Upper lobe of left lung (tissue), 6 donors: ENCODE data around the gene TMEM140. TPM values are rescaled to one million over a fixed set of nuclear protein-coding genes. Genes with fewer than 3 reads are reported as not detected.
"Not testable (repeated sequence)": the region's sequence is repeated elsewhere in the genome, so short reads cannot be mapped to it uniquely, and the experiment has no call there.

ENCODE experiments used
- ATAC-seq, 2 donors: fragments of 200-7000 bp; cut with Tn5 transposase; one replicate each; pipeline ENCODE4 v1.9.1; 2022; ENCODE audit warnings: mild to moderate bottlenecking in 2 of 2, moderate library complexity in 2 of 2; ENCODE audit not compliant: low FRiP score in 2 of 2
- DNase-seq, 2 donors: peaks; one replicate each; pipeline ENCODE4 v3.0.0-alpha.2; 2019 to 2020
- H3K27ac ChIP-seq, 4 donors: fragments of 200-600 bp; sonication (generic); one replicate each; pipeline ENCODE4 v1.5.1; 2016 to 2019
- H3K27me3 ChIP-seq, 4 donors: fragments of 200-600 bp; sonication (generic); one replicate each; pipeline ENCODE4 v1.5.1; 2017 to 2019
- H3K36me3 ChIP-seq, 4 donors: fragments of 200-600 bp; sonication (generic); one replicate each; pipeline ENCODE4 v1.5.1; 2016 to 2019
- H3K4me1 ChIP-seq, 4 donors: fragments of 200-600 bp; sonication (generic); one replicate each; pipeline ENCODE4 v1.5.1; 2018 to 2019
- H3K4me3 ChIP-seq, 4 donors: fragments of 200-600 bp; sonication (generic); one replicate each; pipeline ENCODE4 v1.5.1; 2017 to 2019; ENCODE audit warnings: mild to moderate bottlenecking in 2 of 4, moderate library complexity in 1 of 4
- H3K9me3 ChIP-seq, 4 donors: fragments of 200-600 bp; sonication (generic); one replicate each; pipeline ENCODE4 v1.5.1; 2018 to 2019
- CTCF ChIP-seq, 6 experiments: fragments of 450-650 bp in 4 of 6; fragments of 200-600 bp in 2 of 6; sonication (generic) in 2 of 6; IDR thresholded peaks; one replicate each; pipeline ENCODE4 v1.5.1; 2016 to 2019; ENCODE audit warnings: antibody characterized with exemption in 6 of 6
- EP300 ChIP-seq, 4 donors: sonication (generic); formaldehyde crosslinking; IDR thresholded peaks; one replicate each; pipeline ENCODE4 v1.5.1; 2017; ENCODE audit warnings: antibody characterized with exemption in 4 of 4, control low read depth in 2 of 4
- POLR2A ChIP-seq, 4 donors: fragments of 450-650 bp; IDR thresholded peaks; one replicate each; pipeline ENCODE4 v1.5.1; 2016 to 2017; ENCODE audit warnings: antibody characterized with exemption in 4 of 4, mild to moderate bottlenecking in 2 of 4
- POLR2AphosphoS5 ChIP-seq, 2 donors: sonication (generic); formaldehyde crosslinking; IDR thresholded peaks; one replicate each; pipeline ENCODE4 v1.5.1; 2017; ENCODE audit warnings: antibody characterized with exemption in 2 of 2
- WGBS, 2 donors: methylation state at CpG; one replicate each; pipeline ENCODE4 v1.1.5; 2017 to 2018; 5-methylcytosine and 5-hydroxymethylcytosine counted together
- total RNA-seq, 6 donors: library from RNA; depleted of rRNA in 4 of 6; stranded (reverse); fragments of >200 nt in 4 of 6; gene quantifications; one replicate each; pipeline versions ENCODE4 v1.1.0 to v1.2.1, GENCODE V29; 2016 to 2021
- donor health status: DM: no; HTN: no; CAD: no; lungs with moderate emphysema.
- donor health status: DM: no; HTN: yes; CAD: no; lungs with severe emphysema.

The TMEM140 gene
- total RNA-seq, 6 donors from 2014 or later: 25.2 to 59.2 (median 32.4) TPM

- H3K36me3 ChIP-seq: peaks cover 0 to 32% (median 22%) of the 10 kb centered on the region in 4 donors
- H3K27me3 ChIP-seq: no peaks in the 10 kb centered on the region
- H3K27ac ChIP-seq: peak within 1 kb of the TSS; percentile 89 to 99 (median 98)
- peak; percentile 97 to 98 for DNase-seq
- H3K4me1 ChIP-seq: peaks cover 41 to 60% (median 51%) of the 10 kb centered on the region in 4 donors
- peak; percentile 97 for ATAC-seq
- H3K4me3 ChIP-seq: peak within 1 kb of the TSS; percentile 71 to 92 (median 84)
- H3K9me3 ChIP-seq: no peaks in the 10 kb centered on the region
- 0 to 1% methylated on average over 19 to 60 of the region's 77 CpGs for WGBS, 2 donors
- TF ChIP-seq EP300 (IDR thresholded peaks at IDR 0.05) (peak in 2 of 4 donors; percentile 0 to 18), POLR2AphosphoS5 (IDR thresholded peaks at IDR 0.05) (peak; percentile 81 to 83), CTCF (IDR thresholded peaks at IDR 0.05) (peak; percentile 64 to 94 (median 84)), POLR2A (IDR thresholded peaks at IDR 0.05) (peak in 3 of 4 donors; percentile 53 to 91 (median 54))
These were observed 22.6 kb downstream of the TMEM140 start, which contains the start of gene CYREN for GRCh38 chr7:135170274-135170997. Gene CYREN, minus strand, starts transcription at chr7:135170707. Its CDS starts 1,785 bp downstream, at chr7:135168922.

GRCh38 chr7:135170998-135171481 lies 23.2 kb downstream of the TMEM140 start:
- not testable (repeated sequence) for ATAC-seq, H3K9me3 ChIP-seq, H3K27me3 ChIP-seq, DNase-seq
- peak overlapping the region in 3 of 4 donors; percentile 71 to 89 (median 79) for H3K4me3 ChIP-seq
- 22 to 23% methylated on average over 12 of the region's 12 CpGs for WGBS, 2 donors
- peaks cover 0 to 26% (median 16%) of the 10 kb centered on the region in 4 donors for H3K36me3 ChIP-seq
- H3K4me1 ChIP-seq: peaks cover 35 to 54% (median 45%) of the 10 kb centered on the region in 4 donors
- peak in 1 of 6 experiments; percentile 1 for TF ChIP-seq CTCF (IDR thresholded peaks at IDR 0.05)
- H3K27ac ChIP-seq: peak overlapping the region; percentile 89 to 99 (median 98)

- H3K9me3 ChIP-seq, H3K27me3 ChIP-seq, ATAC-seq: not testable (repeated sequence)
- DNase-seq: peak in 1 of 2 donors; percentile 86
- H3K4me1 ChIP-seq: peaks cover 28 to 47% (median 41%) of the 10 kb centered on the region in 4 donors
- WGBS, 2 donors: 47 to 53% methylated on average over 19 of the region's 19 CpGs
- H3K27ac ChIP-seq: peak overlapping the region; percentile 89 to 99 (median 98)
- peaks cover 0 to 20% (median 10%) of the 10 kb centered on the region in 4 donors for H3K36me3 ChIP-seq
- peak in 1 of 4 donors; percentile 39 for TF ChIP-seq POLR2A (IDR thresholded peaks at IDR 0.05)
- peak overlapping the region in 2 of 4 donors; percentile 71 to 89 for H3K4me3 ChIP-seq
These were observed 23.9 kb downstream of the TMEM140 start for GRCh38 chr7:135171581-135172291.

- 88 to 91% methylated on average over 4 of the region's 4 CpGs for WGBS, 2 donors
- H3K4me3 ChIP-seq, H3K36me3 ChIP-seq, DNase-seq, H3K27me3 ChIP-seq, H3K27ac ChIP-seq, H3K9me3 ChIP-seq, ATAC-seq: not testable (repeated sequence)
- H3K4me1 ChIP-seq: peaks cover 8 to 25% (median 19%) of the 10 kb centered on the region in 4 donors
These were observed 26.0 kb downstream of the TMEM140 start for GRCh38 chr7:135173916-135174315.

- Histone ChIP-seq H3K4me1 (peaks cover 0 to 15% (median 10%) of the 10 kb centered on the region in 4 donors), H3K27ac (no peak overlapping the region), H3K27me3 (no peaks in the 10 kb centered on the region), H3K9me3 (peaks cover 0 to 9% (median under 1%) of the 10 kb centered on the region in 4 donors), H3K36me3 (peaks cover 0 to 8% (median 0%) of the 10 kb centered on the region in 4 donors), H3K4me3 (no peak overlapping the region)
- DNase-seq (no peak), ATAC-seq (no peak)
- 91 to 94% methylated on average over 7 of the region's 7 CpGs for WGBS, 2 donors
- TF ChIP-seq CTCF (IDR thresholded peaks at IDR 0.05) (no peak), POLR2A (IDR thresholded peaks at IDR 0.05) (no peak), POLR2AphosphoS5 (IDR thresholded peaks at IDR 0.05) (no peak), EP300 (IDR thresholded peaks at IDR 0.05) (no peak)
These were observed 27.1 kb downstream of the TMEM140 start for GRCh38 chr7:135174941-135175340.
